Thyroid gland (tissue), 4 donors: ENCODE measurements around the gene GSTO2. TPM values are rescaled to one million over a fixed set of nuclear protein-coding genes. Genes with fewer than 3 reads are reported as not detected.
A peak's percentile ranks its signal among the peaks of the same experiment; 100 is the strongest.

Experiments
- DNase-seq, 2 donors: peaks; one replicate each; pipeline ENCODE4 v3.0.0-alpha.2; 2019
- H3K27ac ChIP-seq, 3 donors: fragments of 200-600 bp; sonication (generic); 1 replicate in 2 of 3; 2 replicates in 1 of 3; pipeline ENCODE4 v1.5.1; 2016 to 2019; ENCODE audit warnings: mild to moderate bottlenecking in 1 of 3, moderate library complexity in 1 of 3
- H3K27me3 ChIP-seq: fragments of 200-600 bp; sonication (generic); one replicate; pipeline ENCODE4 v1.5.1; 2019
- H3K36me3 ChIP-seq, 2 donors: fragments of 200-600 bp; sonication (generic); one replicate each; pipeline ENCODE4 v1.5.1; 2016 to 2019
- H3K4me1 ChIP-seq, 2 donors: fragments of 200-600 bp; sonication (generic); one replicate each; pipeline ENCODE4 v1.5.1; 2017 to 2019
- H3K4me3 ChIP-seq, 3 donors: fragments of 200-600 bp; sonication (generic); replicated peaks in 1 of 3; 1 replicate in 2 of 3; 2 replicates in 1 of 3; pipeline ENCODE4 v1.5.1; 2016; ENCODE audit warnings: mild to moderate bottlenecking in 1 of 3
- H3K9me3 ChIP-seq: fragments of 200-600 bp; sonication (generic); one replicate; pipeline ENCODE4 v1.5.1; 2017
- CTCF ChIP-seq, 6 experiments: fragments of 200-600 bp in 3 of 6; fragments of 450-650 bp in 3 of 6; sonication (generic) in 3 of 6; IDR thresholded peaks; one replicate each; pipeline ENCODE4 v1.5.1; 2016 to 2019; ENCODE audit warnings: antibody characterized with exemption in 6 of 6, mild to moderate bottlenecking in 2 of 6, inconsistent platforms in 1 of 6, moderate library complexity in 1 of 6
- POLR2A ChIP-seq, 2 donors: fragments of 450-650 bp; IDR thresholded peaks; one replicate each; pipeline ENCODE4 v1.6.1; 2017; ENCODE audit warnings: antibody characterized with exemption in 2 of 2, mild to moderate bottlenecking in 2 of 2, moderate library complexity in 1 of 2
- WGBS, 2 donors: methylation state at CpG; one replicate each; pipeline ENCODE4 v1.1.5; 2017; 5-methylcytosine and 5-hydroxymethylcytosine counted together
- intact Hi-C: fragments of 100-400 bp; cut with DNase I; formaldehyde crosslinking; loops from one replicate; pipeline ENCODE4 v1.15.1; 2023
- total RNA-seq, 4 donors: library from RNA; depleted of rRNA; stranded (reverse); fragments of >200 nt; gene quantifications; one replicate each; pipeline ENCODE4 v1.2.3, GENCODE V29; 2016

Gene GSTO2
- total RNA-seq, 4 donors from 2014 or later: 7.5 to 16.3 (median 12.8) TPM

- Histone ChIP-seq H3K4me3 (no peak overlapping the region), H3K36me3 (no peaks in the 10 kb centered on the region), H3K27ac (no peak overlapping the region), H3K27me3 (no peaks in the 10 kb centered on the region), H3K4me1 (peaks cover 0 to 28% of the 10 kb centered on the region in 2 donors), H3K9me3 (no peaks in the 10 kb centered on the region)
- intact Hi-C loops: no loop called here
- TF ChIP-seq CTCF (IDR thresholded peaks at IDR 0.05): no peak
- 55 to 74% methylated on average over 2 of the region's 2 CpGs for WGBS, 2 donors
- peak; percentile 37 to 54 for DNase-seq
These were observed 8.8 kb downstream of the GSTO2 start for GRCh38 chr10:104277785-104278184.

- no peak overlapping the region for H3K27ac ChIP-seq
- no peaks in the 10 kb centered on the region for H3K9me3 ChIP-seq
- WGBS, 2 donors: 96 to 99% methylated on average over 3 of the region's 3 CpGs
- H3K27me3 ChIP-seq: no peaks in the 10 kb centered on the region
- TF ChIP-seq POLR2A (IDR thresholded peaks at IDR 0.05) (no peak), CTCF (IDR thresholded peaks at IDR 0.05) (no peak)
- intact Hi-C loops: no loop called here
- no peak for DNase-seq
- H3K4me1 ChIP-seq: peaks cover 0 to 23% of the 10 kb centered on the region in 2 donors
- no peak overlapping the region for H3K4me3 ChIP-seq
- H3K36me3 ChIP-seq: no peaks in the 10 kb centered on the region
These were observed 10.7 kb downstream of the GSTO2 start for GRCh38 chr10:104279550-104280259.

- H3K27ac ChIP-seq: no peak overlapping the region
These were observed 12.7 kb downstream of the GSTO2 start for GRCh38 chr10:104281694-104282093.

GRCh38 chr10:104284846-104285245 lies 15.9 kb downstream of the GSTO2 start:
- no peaks in the 10 kb centered on the region for H3K4me1 ChIP-seq
- no peak overlapping the region for H3K4me3 ChIP-seq
- intact Hi-C loops: no loop called here
- no peak for DNase-seq
- no peaks in the 10 kb centered on the region for H3K36me3 ChIP-seq
- H3K9me3 ChIP-seq: no peaks in the 10 kb centered on the region
- 87 to 89% methylated on average over 7 of the region's 7 CpGs for WGBS, 2 donors
- TF ChIP-seq CTCF (IDR thresholded peaks at IDR 0.05) (no peak), POLR2A (IDR thresholded peaks at IDR 0.05) (no peak)
- no peaks in the 10 kb centered on the region for H3K27me3 ChIP-seq
- no peak overlapping the region for H3K27ac ChIP-seq

More at GRCh38 chr10:104281694-104282093, 12.7 kb downstream of the GSTO2 start:
- TF ChIP-seq CTCF (IDR thresholded peaks at IDR 0.05) (no peak), POLR2A (IDR thresholded peaks at IDR 0.05) (no peak)
- intact Hi-C loops: no loop called here
- no peak for DNase-seq
- Histone ChIP-seq H3K4me1 (peaks cover 0 to 11% of the 10 kb centered on the region in 2 donors), H3K27me3 (no peaks in the 10 kb centered on the region), H3K9me3 (no peaks in the 10 kb centered on the region), H3K36me3 (no peaks in the 10 kb centered on the region), H3K4me3 (no peak overlapping the region)
- WGBS, 2 donors: 72 to 73% methylated on average over 3 of the region's 3 CpGs

- no peaks in the 10 kb centered on the region for H3K27me3 ChIP-seq
- 81 to 89% methylated on average over 2 of the region's 2 CpGs for WGBS, 2 donors
These were observed 18.0 kb downstream of the GSTO2 start for GRCh38 chr10:104286939-104287338.

More at GRCh38 chr10:104286939-104287338, 18.0 kb downstream of the GSTO2 start:
- DNase-seq: no peak
- H3K4me3 ChIP-seq: no peak overlapping the region
- H3K4me1 ChIP-seq: peaks cover 5 to 6% of the 10 kb centered on the region in 2 donors
- intact Hi-C loops: no loop called here
- H3K9me3 ChIP-seq: no peaks in the 10 kb centered on the region
- no peak overlapping the region for H3K27ac ChIP-seq
- no peak for TF ChIP-seq CTCF (IDR thresholded peaks at IDR 0.05)
- TF ChIP-seq POLR2A (IDR thresholded peaks at IDR 0.05): no peak
- no peaks in the 10 kb centered on the region for H3K36me3 ChIP-seq
